GM18907 (cell line): Measurements from ENCODE around the gene RNF213.
"Not testable (repeated sequence)": the region's sequence is repeated elsewhere in the genome, so short reads cannot be mapped to it uniquely, and the experiment has no call there.

ENCODE experiments used
- ATAC-seq: cut with Tn5 transposase; IDR thresholded peaks from one replicate; pipeline ENCODE4 v1.9.1; 2021; ENCODE audit warnings: mild to moderate bottlenecking, moderate library complexity; ENCODE audit not compliant: unreplicated experiment

Gene RNF213

GRCh38 chr17:80248894-80249710, 11.6 kb upstream of the RNF213 start:
- ATAC-seq = no peak

DNA sequence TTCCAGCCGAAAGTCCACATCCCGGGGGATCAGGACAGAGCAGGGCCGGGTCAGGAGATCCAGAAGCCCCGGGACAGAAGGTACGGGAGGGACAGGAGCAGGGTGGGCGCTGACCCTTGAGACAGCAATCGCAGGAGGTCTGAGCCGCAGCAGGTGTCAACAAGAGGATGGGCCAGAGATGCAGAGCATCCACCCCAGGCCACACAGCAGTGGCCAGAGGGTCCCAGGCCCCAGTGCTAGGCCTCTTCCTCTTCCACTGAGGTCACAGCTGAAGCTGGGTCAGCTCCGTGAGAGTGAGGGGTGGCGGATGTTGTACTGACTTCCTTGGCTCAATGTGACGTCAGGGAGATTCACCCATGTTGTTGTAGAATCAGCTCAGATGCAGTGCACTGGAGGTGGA, 8.7 kb upstream of the RNF213 start:
- no peak for ATAC-seq

DNA sequence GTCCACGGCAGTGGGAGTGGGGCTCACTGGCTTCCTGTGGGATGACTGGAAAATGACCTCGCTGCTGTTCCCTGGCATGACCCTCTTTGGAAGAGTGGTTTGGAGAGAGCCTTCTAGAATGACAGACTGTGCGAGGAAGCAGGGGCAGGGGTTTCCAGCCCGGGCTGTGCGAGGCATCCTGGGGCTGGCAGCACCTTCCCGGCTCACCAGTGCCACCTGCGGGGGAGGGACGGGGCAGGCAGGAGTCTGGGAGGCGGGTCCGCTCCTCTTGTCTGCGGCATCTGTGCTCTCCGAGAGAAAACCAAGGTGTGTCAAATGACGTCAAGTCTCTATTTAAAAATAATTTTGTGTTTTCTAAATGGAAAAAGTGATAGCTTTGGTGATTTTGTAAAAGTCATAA, 7.8 kb upstream of the RNF213 start:
- ATAC-seq = peak; percentile 58

DNA sequence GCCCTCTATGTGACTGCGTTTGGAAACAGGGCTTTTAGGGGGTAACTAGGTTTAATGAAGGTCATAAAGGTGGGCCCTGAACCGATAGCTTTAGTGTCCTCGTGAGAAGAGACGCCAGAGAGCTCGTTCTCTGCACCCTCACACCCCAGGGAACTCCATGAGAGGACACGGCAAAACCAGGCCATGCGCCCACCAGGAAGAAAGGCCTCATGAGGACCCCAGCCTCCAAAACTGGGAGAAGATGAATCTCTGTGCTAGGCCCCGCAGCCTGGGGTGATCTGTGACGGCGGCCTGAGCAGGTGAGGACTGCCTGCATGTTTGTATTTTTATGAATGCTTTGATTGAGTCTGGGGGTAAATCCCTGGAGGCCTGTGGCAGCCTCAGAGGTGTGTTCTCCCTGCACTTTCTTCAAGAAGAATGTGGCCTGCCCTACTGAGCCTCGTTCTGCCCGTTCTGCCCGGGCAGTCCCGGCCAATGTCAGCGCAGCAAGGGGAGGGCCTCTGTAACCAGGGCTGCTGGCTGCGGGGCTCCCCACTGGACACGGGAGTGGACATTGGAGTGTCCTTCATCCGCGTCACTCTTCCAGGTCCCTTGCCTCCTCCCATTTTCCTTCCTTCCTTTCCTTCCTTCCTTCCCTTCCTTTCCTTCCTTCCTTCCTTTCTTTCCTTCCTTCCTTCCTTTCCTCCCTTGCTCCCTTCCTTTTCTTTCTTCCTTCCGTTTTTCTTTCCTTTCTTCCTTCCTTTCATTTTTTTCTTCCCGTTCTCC, 6.8 kb upstream of the RNF213 start:
- ATAC-seq = no peak

DNA sequence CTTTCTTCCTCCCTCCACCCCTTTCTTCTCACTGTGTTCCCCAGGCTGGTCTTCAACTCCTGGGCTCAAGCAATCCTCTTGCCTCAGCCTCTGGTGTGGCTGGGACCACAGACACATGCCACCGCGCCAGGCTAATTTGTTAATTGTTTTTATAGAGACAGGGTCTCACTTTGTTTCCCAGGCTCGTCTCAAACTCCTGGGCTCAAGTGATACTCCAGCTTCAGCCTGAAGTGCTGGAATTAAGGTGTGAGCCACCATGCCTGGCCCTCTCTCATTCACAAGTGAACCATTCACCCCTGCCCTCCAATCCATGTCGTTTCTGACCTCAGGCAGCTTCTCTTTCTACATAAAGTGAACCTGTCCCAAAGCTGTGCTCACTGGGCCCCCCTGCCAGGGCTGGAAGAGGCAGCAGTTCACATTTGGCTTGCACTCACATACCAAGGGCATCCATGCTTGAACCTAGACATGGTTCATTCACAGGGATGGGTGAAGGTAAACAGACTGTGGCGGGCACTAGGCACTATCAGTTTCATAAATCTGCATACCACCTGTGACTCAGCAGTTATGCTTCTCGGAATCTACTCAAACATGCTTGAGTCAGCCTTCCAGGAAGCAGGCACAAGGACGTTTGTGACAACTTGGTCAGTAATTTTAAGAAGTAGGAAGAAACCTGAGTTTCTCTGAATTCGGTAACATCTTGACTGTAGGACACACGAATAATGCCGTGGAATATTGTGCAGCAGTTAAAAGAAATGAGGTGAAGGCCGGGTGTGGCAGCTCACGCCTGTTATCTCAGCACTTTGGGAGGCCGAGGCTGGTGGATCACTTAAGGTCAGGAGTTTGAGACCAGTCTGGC, 6.0 kb upstream of the RNF213 start:
- peak; percentile 55 for ATAC-seq

- no peak for ATAC-seq
These were observed 4.7 kb upstream of the RNF213 start for GRCh38 chr17:80256034-80256350.

GRCh38 chr17:80257716-80258213, 2.9 kb upstream of the RNF213 start:
- ATAC-seq = no peak

DNA sequence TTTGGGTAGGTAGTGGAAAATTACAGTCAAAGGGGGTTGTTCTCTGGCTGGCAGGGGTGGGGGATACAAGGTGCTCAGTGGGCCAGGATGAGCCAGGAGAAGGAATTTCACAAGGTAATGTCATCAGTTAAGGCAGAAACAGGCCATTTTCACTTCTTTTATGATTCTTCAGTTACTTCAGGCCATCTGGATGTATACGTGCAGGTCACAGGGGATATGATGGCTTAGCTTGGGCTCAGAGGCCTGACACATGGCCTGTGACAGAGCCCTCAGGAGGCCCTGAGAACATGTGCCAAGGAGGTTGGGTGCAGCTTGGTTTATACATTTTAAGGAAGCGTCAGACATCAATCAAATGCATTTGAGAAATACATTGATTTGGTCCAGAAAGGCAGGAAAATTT, 2.4 kb upstream of the RNF213 start:
- not testable (repeated sequence) for ATAC-seq

GRCh38 chr17:80259457-80260068, 1.1 kb upstream of the RNF213 start:
- ATAC-seq = no peak

DNA sequence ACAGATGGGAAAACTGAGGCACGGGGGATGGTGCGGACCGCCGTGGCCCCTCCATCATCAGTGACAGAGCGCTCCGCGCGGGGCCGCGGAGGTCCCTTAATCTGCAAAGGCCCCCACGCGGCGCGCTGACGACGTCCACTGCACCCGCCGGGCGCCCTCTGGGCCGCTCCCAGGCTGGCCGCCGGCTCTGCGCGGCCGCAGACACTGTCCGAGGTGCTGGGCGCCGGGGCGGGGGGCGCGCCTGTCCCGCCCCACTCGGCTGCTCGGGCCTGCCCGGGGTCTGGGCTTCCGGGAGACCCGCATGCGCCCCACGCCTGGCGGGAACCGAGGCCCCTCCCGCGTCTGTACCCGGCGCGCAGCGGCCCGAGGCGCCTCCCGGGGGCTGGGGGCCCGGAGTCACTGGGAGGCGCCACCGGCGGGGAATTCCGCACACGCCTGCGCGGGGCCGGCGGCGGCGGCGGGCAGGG, 550 bp upstream of the RNF213 start:
- peak; percentile 32 for ATAC-seq

DNA sequence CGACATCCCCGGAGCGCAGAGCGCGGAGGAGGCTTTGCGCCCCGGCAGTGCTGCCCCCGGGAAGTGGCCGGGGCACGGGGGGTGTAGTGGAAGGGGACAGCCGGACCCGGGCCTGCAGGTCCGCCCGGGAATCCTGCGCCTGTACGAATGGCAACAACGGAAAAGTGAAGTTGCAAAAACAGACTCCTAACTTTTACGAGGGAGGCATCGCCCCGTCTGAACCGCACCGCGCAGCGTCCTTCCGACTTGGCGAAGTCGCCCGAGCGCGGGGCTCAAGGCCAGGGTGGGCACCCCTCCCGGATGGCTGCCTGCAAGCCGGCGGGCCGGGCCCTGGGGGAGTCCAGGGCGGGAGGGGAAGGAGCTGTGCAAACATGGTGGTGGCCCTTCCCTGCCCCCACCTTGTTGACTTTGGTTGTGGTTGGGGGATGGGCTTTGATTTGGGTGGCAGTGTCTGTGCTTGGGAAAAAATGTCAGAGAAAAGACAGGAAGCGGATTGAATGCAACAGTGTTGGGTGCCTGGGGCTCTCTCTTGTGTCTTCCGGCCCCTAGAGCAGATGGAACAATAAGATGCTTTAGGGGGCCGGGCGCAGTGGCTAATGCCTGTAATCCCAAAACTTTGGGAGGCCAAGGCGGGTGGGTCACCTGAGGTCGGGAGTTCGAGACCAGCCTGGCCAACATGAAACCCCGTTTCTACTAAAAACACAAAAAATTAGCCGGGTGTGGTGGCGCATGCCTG, 675 bp downstream of the RNF213 start:
- ATAC-seq = no peak

GRCh38 chr17:80261895-80262279, 1.2 kb downstream of the RNF213 start:
- no peak for ATAC-seq

DNA sequence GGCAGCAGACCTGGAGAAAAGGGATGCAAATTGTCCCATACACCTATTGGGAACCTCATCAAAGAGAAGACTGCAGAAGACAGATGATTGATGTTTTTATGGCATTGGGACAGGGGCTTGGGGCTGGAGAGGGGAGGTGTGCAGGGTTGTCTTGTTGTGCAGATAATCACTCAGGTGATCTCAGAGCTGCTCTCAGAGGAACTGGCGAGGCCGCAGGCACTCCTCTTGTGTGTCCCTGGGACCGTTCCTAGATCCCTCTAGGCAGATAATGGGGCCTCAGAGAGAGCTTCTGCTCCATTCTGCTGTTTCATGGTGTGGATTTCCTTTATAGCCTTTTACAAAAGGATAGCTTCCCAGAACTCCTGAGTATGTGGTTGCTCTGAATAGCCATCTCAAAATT, 1.6 kb downstream of the RNF213 start:
- no peak for ATAC-seq

GRCh38 chr17:80262775-80263244, 2.2 kb downstream of the RNF213 start:
- no peak for ATAC-seq

DNA sequence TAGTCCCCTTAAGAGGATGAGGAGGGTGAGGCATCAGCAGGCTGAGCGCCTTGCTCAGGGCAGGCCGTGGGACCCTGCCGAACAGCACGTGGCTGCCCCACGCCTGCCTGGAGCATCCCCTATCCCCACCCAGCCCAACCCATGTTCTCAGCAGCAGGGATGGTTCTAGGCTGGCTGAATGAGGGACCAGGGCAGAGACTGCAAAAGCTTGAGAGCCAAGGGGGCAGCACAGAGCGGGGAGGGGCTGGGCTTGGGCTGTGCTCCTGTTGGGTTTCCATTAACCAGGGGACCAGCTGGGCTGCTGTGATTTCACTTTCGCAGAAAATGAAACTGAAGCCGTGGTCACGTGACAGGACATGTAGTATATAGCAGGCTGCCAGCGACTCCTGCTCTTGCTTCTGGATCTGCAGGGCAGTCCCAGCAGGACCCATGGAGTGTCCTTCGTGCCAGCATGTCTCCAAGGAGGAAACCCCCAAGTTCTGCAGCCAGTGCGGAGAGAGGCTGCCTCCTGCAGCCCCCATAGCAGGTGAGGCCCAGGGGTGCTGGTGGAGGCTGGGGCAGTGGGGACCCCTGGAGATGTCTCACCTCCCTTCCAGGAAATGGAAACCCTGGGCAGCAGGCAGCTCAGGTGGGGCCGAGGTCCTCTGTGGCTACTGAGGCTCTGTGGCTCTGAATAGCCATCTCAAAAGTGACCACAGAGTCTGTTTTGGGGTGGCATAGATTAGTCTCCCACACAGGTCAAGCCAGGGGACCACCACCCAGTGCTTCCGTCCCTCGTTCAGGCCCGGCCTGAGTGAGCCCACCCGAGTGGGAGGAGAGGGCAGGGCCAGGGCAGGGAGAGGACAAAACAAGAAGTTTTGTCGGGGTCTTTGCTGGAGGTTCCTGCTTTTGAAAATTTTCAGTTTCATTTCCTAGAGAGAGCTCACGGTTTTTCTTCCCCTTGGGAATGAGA, 2.9 kb downstream of the RNF213 start:
- peak; percentile 50 for ATAC-seq

DNA sequence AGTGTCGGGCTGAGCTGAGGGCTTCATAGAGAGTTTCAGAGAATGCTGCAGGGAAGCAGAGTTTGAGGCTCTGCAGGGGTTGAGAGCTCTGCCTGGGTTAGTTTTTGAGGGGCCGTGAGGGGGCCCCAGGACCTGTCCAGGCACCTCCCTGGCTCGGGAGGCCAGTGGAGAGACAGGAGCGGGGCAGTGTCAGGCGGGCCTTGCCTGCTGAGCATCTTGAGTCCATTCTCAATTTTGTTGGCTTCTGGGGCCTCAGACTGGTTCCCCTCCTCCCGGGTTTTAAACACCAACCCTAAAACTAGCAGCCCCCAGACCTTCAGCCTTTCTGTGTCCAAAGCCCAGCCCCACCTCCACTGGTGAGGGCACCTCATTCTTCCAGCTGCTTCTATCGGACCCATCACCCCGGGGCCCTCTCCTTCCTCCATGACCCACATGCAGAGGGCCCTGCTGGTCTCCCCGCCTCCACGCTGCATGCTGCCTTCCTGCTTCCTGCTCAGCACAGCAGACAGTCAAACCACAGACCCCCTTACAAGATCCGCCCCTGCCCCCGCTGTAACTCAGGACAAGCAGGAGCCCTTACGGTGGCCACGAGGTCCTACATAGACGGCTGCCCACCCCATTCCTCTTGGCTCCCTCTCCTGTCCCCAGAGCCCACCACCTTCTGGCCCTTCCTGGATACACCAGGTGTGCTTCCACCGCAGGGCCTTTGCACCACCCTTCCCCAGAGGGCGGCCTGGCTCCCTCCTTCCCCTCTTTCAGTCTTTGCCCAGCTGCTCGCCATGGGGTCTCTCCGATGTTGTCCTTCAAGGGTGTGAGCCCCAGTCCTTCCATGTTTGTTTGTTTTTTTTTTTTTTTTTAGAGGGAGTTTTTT, 3.8 kb downstream of the RNF213 start:
- no peak for ATAC-seq

- ATAC-seq = no peak
These were observed 4.8 kb downstream of the RNF213 start for GRCh38 chr17:80265205-80266068.
